Stimulated activated CD8-positive, alpha-beta memory T cell treated with anti-CD3 and anti-CD28 coated beads, Interleukin-12 subunit alpha, Interleukin-12 subunit beta, amount 100 ng/mL, for 4 hours (primary cell): ENCODE data around the gene FRMD1.

Experiments
- DNase-seq: peaks from one replicate; pipeline ENCODE4 v3.0.0-alpha.2; 2020; ENCODE audit warnings: low read depth

Gene FRMD1

GRCh38 chr6:168054765-168055560, 24.0 kb downstream of the FRMD1 start:
- DNase-seq, result no peak

DNA sequence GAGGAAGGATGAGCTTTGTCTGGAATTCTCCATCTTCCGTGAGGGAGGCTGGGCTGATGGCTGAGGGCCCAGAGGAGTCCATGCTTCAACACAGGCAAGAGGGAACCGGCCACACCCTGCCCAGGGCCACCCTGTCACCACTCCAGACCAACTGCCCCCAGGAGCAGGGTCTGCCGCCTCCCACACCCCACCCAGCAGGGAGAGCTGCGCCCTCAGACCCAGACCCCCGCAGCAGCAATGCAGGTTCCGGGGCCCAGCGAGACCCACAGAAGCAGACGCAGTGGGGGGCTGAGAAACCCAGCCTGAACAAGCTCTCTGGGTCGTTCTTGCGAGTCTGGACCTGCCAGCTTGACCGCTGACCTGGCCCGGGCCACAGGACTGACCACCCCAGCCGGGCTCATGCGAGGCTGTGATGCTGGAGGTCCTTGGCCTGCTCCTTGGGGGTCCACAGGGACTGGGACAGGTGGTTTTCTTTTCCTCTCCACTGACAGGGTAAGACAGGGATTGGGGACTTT, 25.0 kb downstream of the FRMD1 start:
- no peak for DNase-seq

DNA sequence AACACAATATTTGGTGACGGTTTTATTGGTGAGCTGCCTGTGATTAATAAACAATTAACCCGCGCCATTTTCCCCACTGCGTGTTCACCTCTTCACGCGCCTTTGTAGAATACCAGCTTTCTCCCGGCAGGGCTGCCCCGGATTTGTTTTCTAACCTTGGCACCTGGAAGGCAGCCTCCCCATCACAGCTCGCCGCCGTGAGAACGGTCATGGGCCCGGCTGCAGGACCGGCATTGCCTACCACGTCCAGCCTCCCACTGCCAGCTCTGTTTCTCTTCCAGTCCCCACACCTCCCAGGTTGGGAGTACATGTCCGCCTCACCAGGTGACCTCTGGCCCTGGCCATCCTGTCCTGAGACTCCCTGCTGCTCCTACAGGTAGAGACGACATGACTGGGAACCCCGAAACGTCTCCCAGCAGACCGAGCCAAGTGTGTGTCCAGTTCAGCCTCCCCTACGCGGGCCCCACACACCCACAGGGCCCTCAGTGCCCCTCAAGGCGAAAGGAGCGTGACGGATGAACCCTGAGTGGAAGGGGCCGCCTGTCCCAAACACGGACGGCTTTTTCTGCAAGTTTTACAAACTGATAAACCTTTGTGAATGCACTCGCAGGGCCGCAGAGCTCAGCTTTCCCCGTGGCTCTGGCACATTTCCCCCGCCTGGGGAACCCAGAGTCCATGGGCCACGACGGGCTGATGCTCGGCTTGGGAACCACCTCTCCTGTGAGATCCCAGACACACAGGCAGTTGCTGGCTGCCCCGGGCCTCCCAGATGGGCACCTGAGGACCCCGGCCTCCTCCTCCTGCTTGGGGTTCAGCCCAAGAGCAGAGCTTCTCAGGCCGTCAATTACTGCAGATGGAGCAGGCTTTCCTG, 25.7 kb downstream of the FRMD1 start:
- DNase-seq, result no peak

- DNase-seq, result no peak
These were observed 26.6 kb downstream of the FRMD1 start for GRCh38 chr6:168052291-168052891.

DNA sequence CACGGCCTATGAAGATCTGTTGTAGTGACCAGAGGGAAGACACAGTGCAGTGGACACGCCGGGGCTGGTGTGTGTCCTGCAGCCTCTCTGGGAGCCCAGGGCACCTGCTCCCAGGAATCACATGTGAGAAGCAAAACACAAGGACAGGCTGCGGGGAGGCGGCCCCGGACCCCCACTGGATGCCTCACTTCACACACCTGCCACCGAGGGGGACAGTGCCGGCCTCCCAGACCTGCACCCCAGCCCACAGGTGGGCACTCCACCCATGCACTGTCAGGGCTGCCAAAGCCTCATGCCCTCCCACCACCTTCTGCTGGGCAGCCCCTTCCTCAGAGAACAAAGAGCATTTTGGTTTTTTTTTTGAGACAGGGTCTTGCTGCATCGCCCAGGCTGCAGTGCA, 27.4 kb downstream of the FRMD1 start:
- DNase-seq, result no peak

DNA sequence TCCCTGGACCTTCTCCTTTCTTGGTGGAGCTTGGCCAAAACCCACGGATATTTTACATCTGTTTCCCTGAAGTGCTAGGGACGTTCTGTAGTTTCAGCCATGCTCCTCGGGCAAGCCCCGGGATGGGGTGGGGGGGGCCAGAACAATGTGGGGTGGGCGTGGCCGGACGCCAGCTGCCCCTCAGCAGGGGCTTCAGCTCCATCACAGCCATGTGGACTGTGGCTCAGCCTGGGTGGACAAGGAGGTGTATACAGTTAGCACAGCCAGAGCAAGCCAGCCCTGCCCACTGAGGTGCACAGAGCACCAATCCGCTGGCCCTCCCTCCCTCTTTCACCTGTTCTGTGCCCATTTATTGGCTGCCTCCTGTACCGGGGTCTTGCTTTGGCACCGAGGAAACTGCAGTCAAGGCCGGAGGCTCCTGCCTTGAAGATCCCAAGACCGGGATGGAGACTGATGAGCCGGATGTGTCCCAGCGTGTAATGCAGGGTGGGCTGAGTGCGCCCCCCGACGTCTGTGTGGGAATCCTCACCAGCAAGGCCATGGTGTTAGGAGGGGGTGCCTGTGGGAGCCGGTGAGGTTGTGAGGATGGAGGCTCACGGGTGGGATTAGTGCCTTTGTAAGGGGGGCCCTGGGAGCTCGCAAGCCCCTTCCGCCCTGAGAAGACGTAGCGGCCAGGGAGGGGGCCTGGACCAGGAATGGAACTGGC, 28.0 kb downstream of the FRMD1 start:
- no peak for DNase-seq

DNA sequence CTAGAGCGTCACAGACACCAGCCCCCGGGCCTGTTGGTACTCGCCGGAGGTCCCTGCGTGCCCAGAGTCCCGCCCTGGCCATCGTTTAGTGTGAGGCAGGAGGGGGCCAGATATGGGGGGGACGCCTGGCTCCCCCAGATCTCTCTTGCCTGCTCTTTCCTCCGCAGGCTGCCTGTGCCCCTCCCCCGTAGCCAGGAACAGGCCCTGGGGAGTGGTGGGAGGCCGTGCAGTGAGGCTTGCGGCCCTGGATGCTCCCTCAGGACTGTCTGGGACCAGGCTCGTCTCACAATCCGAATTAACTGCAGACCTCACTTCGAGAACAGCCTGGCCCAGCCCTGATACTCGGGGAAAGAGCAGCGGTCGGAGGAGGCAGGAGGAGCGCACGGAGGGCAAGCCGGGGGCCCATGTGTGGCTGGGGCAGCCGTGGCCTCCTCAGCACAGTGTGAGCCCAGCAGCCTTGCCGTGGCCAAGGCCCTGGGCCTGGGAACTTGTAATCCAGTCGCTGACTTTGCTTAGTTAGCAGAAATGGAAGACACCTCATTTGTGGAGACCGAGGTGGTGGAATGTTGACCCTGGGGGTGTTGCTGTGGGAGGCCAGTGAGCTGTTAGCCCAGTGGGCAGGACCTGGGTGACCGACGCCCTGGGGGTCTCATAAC, 28.7 kb downstream of the FRMD1 start:
- no peak for DNase-seq

GRCh38 chr6:168049706-168050224, 29.2 kb downstream of the FRMD1 start:
- DNase-seq, result no peak

- DNase-seq, result no peak
These were observed 29.7 kb downstream of the FRMD1 start for GRCh38 chr6:168049277-168049676.

DNA sequence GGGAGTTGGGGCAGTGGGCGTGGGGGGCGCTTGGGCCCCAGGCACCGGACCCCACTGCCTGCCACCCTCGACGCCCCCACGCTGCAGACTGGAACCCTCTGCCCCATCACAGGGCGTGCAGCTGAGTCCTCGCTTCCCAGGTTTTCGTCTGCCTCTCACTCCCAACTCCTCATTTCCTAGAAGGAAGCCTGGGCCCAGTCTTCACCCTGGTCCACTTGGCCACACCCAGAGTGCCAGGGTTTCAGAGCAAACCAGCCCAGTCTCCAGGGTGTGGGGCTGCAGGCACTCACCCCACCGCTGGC, 30.3 kb downstream of the FRMD1 start:
- DNase-seq, result no peak

GRCh38 chr6:168047841-168048723, 30.9 kb downstream of the FRMD1 start:
- DNase-seq, result no peak

- DNase-seq, result no peak
These were observed 32.3 kb downstream of the FRMD1 start for GRCh38 chr6:168046696-168047095.

DNA sequence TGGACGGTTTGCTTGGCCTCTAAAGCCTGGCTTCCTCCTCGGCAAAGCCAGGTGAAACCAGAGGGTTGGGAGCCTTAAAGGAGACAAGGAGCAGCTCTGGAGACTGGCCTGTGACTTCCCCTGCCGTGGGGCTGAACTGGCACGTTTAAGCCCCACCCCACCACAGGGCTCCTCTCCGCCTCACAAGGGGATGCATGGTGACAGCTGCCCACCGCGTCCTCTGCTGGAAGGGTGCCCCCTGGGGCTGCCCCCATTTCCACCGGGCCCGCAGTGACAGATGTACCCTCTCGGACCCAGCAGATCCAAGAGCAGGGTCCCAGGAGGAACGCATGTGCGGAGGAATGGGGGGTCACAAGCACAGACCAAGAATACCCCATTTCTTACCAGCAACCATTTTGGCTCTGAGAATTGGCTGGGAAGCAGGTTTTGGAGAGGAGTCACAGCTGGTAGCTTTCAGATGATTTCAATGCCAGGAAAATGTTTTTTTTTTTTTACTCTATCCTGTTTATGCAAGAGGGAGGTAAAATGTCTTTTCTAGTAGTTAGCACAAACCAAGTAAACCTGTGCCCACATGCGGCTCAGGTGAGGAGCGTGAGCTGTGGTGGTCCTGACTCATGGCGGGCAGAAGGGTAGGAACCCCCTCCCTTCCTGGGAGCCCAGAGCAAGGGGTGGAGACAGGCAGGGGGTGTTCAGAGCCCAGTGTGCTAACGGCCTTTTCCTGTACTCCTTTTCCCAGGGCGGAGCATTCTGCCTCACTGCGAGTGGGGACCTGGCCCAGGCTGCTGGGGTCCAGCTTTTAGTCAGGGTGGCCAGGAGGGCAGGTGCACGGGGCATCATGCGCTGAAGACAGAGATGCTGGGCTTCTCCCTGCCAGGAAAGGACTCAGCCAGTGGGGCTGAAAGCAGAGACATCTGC, 33.0 kb downstream of the FRMD1 start:
- no peak for DNase-seq

GRCh38 chr6:168045141-168045691, 33.8 kb downstream of the FRMD1 start:
- no peak for DNase-seq

- no peak for DNase-seq
These were observed 34.4 kb downstream of the FRMD1 start for GRCh38 chr6:168044521-168045130.

GRCh38 chr6:168043848-168044415, 35.1 kb downstream of the FRMD1 start:
- no peak for DNase-seq

- no peak for DNase-seq
These were observed 35.7 kb downstream of the FRMD1 start for GRCh38 chr6:168043193-168043847.
